Measurements from ENCODE around the gene USP34. TPM values are rescaled to one million over a fixed set of nuclear protein-coding genes. Genes with fewer than 3 reads are reported as not detected.

USP34 gene
- total RNA-seq, 1 donor from 2014 or later, result 176 TPM

DNA sequence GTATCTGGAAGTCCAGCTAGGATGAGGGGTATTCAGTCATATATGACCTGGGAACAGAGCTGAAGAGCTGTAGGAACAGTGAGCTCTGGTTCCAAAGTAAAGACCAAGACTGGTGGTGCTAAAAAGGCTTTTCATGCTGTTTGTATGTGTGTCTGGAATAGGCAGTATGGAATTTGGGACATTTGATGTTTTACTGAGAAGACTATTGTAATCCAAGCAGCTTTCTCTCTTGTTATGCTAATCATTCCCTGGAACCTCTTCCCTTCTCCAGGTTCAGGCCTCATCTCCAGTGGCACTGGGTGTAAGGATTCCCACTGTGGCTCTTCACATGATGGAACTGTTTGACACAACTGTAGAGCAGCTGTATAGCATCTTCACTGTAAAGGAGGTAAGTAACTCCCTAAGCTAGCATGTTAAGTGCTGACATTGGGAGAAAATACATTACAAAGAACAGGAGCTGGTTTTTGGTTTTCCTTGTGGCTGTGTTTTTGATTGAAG, 285.6 kb downstream of the USP34 start:
- H3K27ac Mint-ChIP-seq, result no peak overlapping the region
- no peak for DNase-seq
- ChIA-PET CTCF (no interaction called here), POLR2A (interaction anchor here (0.6 to 0.8 kb wide), 2 partner anchors 8 to 11 kb away, joined by 3 to 4 read pairs; no protein-coding TSS in a partner anchor)
- intact Hi-C loops (cut with micrococcal nuclease), result no loop called here
- TF ChIP-seq CTCF (IDR thresholded peaks at IDR 0.05), result no peak
- H3K27me3 Mint-ChIP-seq, result no peaks in the 10 kb centered on the region
- peaks cover 21% of the 10 kb centered on the region for H3K4me1 Mint-ChIP-seq
- ATAC-seq (ENCODE audit: low read depth), result no peak
- peaks cover 96% of the 10 kb centered on the region for H3K36me3 Mint-ChIP-seq (ENCODE audit: low read depth)
- H3K4me3 Mint-ChIP-seq, result no peak overlapping the region
- no peaks in the 10 kb centered on the region for H3K9me3 Mint-ChIP-seq

DNA sequence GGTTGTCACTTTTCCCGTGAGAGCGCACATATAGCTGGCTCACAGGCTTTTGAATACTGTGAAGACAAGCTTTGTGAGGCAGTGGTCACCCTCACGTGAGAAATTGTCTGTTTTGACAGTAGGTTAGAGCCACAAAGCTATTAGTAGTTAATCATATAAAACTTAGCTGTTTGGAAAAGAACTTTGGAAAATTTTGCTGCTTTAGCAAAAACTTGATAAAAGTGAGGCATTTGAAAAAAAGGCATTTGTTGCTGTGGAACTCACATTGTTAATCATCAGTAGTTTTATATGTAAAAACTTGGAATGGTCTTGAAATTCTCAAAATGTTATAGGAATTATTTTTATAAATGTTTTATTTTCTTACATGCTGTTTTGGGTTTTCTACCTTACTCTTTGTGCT, 286.6 kb downstream of the USP34 start:
- H3K4me3 Mint-ChIP-seq, result no peak overlapping the region
- DNase-seq (no peak), ATAC-seq (ENCODE audit: low read depth) (no peak)
- peaks cover 96% of the 10 kb centered on the region for H3K36me3 Mint-ChIP-seq (ENCODE audit: low read depth)
- intact Hi-C loops (cut with micrococcal nuclease), result no loop called here
- H3K9me3 Mint-ChIP-seq, result no peaks in the 10 kb centered on the region
- no peaks in the 10 kb centered on the region for H3K27me3 Mint-ChIP-seq
- no peak for TF ChIP-seq CTCF (IDR thresholded peaks at IDR 0.05)
- ChIA-PET CTCF (interaction anchor here (0.6 kb wide), 1 partner anchor 475 kb away, joined by 3 read pairs; no protein-coding TSS in a partner anchor), POLR2A (no interaction called here)
- H3K4me1 Mint-ChIP-seq, result peaks cover 31% of the 10 kb centered on the region
- no peak overlapping the region for H3K27ac Mint-ChIP-seq

GRCh38 chr2:61183795-61184194, 287.1 kb downstream of the USP34 start:
- intact Hi-C loops (cut with micrococcal nuclease), result no loop called here
- no peak for ATAC-seq (ENCODE audit: low read depth)
- ChIA-PET POLR2A (no interaction called here), CTCF (interaction anchor here (0.6 kb wide), 1 partner anchor 475 kb away, joined by 3 read pairs; no protein-coding TSS in a partner anchor)
- no peak for TF ChIP-seq CTCF (IDR thresholded peaks at IDR 0.05)
- Mint-ChIP-seq H3K27ac (no peak overlapping the region), H3K9me3 (no peaks in the 10 kb centered on the region), H3K36me3 (ENCODE audit: low read depth) (peaks cover 94% of the 10 kb centered on the region), H3K4me1 (peaks cover 36% of the 10 kb centered on the region), H3K27me3 (no peaks in the 10 kb centered on the region), H3K4me3 (no peak overlapping the region)
- DNase-seq, result no peak

- DNase-seq (no peak), ATAC-seq (ENCODE audit: low read depth) (no peak)
- TF ChIP-seq CTCF (IDR thresholded peaks at IDR 0.05), result no peak
- no peaks in the 10 kb centered on the region for H3K27me3 Mint-ChIP-seq
- peaks cover 45% of the 10 kb centered on the region for H3K4me1 Mint-ChIP-seq
- POLR2A ChIA-PET, result no interaction called here
- intact Hi-C loops (cut with micrococcal nuclease), result no loop called here
- H3K27ac Mint-ChIP-seq, result no peak overlapping the region
- H3K4me3 Mint-ChIP-seq, result no peak overlapping the region
- CTCF ChIA-PET, result no interaction called here
- H3K36me3 Mint-ChIP-seq (ENCODE audit: low read depth), result peaks cover 78% of the 10 kb centered on the region
- no peaks in the 10 kb centered on the region for H3K9me3 Mint-ChIP-seq
Observed at GRCh38 chr2:61182059-61182383, 288.9 kb downstream of the USP34 start.

DNA sequence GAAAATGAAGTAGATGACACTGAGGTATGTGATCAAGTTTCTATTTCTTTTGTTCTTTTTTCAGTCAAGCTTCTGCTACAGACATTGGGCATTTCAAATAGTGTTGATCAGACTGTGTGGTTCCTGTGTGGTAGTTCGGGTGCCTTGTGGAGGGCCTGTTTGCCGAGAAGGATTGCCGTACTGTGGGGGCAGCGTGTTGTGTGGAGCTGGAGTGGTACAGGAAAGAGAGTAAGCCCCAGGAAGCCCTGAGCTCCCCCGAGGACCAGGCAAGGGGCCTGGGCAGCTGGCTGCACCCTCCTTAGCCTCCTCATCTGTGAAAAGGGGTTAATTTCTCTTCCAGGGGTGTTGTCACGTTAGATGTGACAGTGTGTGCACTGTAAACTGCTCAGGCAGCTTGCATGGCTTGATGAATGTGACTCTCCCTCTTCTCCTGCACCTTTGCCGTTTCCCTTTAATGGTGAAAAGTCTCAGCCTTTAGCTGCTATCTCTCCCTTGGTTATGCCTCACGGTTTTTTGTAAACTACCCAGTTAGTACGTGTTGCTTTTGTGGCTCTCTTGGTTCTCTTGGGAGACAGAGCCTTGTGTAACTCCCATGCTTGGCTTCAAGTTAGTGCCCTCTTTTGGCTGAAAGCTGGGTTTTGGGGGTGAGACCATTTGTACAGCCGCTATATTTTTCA, 289.4 kb downstream of the USP34 start:
- Mint-ChIP-seq H3K4me3 (no peak overlapping the region), H3K4me1 (peaks cover 48% of the 10 kb centered on the region), H3K27ac (no peak overlapping the region), H3K27me3 (no peaks in the 10 kb centered on the region), H3K9me3 (no peaks in the 10 kb centered on the region), H3K36me3 (ENCODE audit: low read depth) (peaks cover 73% of the 10 kb centered on the region)
- ATAC-seq (ENCODE audit: low read depth) (no peak), DNase-seq (no peak)
- intact Hi-C loops (cut with micrococcal nuclease), result no loop called here
- CTCF ChIA-PET, result no interaction called here
- POLR2A ChIA-PET, result no interaction called here
- TF ChIP-seq CTCF (IDR thresholded peaks at IDR 0.05), result no peak
